GM10266 (cell line): ENCODE results near the gene KCNH3.
A peak's percentile ranks its signal among the peaks of the same experiment; 100 is the strongest.

Experiments
- DNase-seq: peaks from one replicate; pipeline ENCODE4 v3.0.0; 2012; ENCODE audit errors: extremely low spot score
- TF ChIP-seq, protein P1 (sequence below): IDR thresholded peaks from 2 replicates; pipeline ENCODE4 v1.5.1; 2012; ENCODE audit warnings: mild to moderate bottlenecking, low read depth; ENCODE audit not compliant: control insufficient read depth, insufficient read depth; ENCODE audit errors: missing control alignments

The KCNH3 gene

DNA sequence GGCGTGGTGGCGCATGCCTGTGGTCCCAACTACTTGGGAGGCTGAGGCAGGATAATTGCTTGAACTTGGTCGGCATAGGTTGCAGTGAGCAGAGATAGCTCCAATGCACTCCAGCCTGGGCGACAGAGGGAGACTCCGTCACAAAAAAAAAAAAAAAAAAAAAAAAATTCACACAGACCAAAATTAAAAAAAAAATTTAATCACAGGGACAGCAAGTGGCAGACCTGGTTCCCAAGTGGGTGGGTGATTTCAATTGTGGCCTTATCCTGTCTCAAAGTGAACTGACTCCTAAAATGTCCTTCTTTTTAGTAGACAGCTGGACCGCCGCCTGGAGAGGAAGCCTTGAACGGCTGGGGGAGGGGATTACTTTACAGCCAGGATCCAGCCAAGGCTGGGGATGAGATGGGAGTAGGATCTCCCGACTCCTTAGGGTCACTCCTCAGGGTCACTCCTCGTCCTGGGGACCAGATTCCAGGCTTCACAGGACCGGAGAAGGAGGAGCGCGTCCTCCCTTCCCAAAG is 1.5 kb upstream of the KCNH3 start:
- no peak for DNase-seq
- TF ChIP-seq, protein P1, sequence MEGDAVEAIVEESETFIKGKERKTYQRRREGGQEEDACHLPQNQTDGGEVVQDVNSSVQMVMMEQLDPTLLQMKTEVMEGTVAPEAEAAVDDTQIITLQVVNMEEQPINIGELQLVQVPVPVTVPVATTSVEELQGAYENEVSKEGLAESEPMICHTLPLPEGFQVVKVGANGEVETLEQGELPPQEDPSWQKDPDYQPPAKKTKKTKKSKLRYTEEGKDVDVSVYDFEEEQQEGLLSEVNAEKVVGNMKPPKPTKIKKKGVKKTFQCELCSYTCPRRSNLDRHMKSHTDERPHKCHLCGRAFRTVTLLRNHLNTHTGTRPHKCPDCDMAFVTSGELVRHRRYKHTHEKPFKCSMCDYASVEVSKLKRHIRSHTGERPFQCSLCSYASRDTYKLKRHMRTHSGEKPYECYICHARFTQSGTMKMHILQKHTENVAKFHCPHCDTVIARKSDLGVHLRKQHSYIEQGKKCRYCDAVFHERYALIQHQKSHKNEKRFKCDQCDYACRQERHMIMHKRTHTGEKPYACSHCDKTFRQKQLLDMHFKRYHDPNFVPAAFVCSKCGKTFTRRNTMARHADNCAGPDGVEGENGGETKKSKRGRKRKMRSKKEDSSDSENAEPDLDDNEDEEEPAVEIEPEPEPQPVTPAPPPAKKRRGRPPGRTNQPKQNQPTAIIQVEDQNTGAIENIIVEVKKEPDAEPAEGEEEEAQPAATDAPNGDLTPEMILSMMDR = no peak

DNA sequence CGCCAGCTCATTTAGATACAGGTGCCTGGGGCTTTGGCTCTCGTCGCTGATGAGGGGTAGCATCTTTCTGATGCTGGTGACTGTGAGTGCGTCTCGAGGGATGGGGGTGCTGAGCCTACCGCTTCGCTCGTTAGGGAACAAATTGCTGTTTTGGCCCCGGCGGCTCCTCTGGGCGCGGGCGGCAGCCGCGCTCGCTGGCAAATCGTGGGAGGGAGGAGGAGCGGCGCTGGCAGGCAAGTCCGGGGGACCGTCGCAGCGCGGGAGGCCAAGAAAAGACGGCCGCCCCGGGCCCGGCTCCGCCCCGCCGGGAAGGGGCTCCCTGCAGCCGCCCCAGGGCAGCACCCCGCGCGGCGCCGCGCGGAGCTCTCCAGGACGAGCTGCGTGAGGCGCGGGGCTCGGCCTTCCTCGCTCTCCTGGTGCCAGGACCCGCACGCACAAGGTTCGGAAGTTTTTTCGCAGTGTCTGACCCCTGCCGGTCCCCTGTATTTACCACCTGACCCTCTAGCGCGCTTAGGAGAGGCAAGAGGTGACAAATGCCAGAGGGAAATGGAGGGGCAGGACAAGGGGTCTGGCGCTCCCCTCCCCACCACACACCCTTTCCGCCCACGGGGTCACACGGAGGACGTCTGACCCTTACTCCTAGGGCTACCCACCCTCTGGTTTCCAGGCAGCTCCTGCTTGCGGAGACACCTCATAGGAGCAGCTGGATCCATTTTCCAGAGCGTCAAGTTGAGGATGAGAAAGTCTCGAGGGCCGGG is 899 bp upstream of the KCNH3 start:
- DNase-seq = peak; percentile 56
- TF ChIP-seq, protein P1 = peak; percentile 22

DNA sequence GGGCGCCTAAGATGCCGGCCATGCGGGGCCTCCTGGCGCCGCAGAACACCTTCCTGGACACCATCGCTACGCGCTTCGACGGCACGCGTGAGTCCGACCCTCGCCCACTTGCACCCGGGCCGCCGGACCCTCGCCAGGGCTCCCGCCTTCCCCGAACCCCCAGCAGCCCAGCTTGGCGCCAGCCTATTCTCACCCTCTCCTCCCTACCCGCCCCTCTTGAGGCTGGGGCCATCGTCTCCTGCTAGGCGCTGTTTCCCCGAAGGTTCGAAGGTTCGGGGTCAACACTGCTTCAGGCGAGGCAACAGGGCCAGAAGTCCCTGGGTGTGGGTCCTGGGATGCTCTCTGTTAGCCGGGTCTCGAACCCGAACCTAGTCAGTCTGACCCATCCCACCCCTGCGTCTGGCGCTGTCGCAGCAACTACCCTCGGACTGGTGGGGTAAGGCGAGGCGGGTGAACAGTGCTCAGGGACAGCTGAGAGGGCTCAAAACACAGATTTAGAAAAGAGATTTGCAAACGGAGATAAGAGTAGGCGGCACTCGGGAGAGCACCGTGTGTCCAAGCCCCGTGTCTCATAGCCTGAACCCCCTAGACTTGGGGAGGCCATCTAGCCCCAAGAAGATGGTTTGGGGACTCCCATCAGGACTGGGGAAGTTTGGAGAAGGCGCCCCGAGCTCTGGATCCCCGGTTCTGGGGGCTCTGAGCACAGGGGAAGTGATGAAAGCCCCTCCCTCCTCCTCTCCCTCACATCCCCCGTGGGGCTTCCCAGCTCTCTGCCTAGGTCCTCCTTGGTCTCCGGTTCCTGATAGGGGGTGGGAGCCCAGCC is 787 bp downstream of the KCNH3 start:
- DNase-seq = peak; percentile 74
- TF ChIP-seq, protein P1 = no peak

DNA sequence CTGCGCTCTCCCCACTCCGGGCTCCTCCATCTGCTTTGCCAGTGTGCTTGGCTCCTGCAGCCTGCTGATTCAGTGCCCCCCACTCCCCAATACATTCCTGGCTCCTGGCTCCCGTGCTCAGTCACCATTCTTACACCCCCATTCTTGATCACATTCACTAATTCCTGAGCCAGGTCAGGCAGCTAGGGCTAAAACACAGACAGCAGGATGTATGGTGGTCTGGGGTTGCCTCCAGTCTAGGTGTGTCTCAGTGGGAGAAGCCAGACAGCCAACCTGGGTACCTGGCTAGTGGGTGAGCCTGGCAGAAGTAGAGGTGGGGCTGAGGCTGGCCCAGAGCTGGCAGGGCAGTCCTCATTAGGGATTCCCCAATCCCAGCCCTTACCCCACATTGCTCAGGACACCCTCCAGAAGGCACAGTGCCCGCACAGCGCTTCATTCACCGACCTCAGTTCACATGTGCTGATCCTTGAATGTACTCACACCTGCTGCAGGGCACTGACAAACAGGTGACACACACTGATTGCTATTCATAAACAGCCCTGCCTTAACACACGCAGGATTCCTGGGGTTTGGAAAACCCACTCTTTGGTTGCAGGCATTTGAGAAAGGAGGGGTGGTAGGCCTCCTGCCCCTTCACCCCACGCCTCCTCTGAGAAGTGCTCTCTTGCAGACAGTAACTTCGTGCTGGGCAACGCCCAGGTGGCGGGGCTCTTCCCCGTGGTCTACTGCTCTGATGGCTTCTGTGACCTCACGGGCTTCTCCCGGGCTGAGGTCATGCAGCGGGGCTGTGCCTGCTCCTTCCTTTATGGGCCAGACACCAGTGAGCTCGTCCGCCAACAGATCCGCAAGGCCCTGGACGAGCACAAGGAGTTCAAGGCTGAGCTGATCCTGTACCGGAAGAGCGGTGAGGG is 1.7 kb downstream of the KCNH3 start:
- peak; percentile 36 for DNase-seq

DNA sequence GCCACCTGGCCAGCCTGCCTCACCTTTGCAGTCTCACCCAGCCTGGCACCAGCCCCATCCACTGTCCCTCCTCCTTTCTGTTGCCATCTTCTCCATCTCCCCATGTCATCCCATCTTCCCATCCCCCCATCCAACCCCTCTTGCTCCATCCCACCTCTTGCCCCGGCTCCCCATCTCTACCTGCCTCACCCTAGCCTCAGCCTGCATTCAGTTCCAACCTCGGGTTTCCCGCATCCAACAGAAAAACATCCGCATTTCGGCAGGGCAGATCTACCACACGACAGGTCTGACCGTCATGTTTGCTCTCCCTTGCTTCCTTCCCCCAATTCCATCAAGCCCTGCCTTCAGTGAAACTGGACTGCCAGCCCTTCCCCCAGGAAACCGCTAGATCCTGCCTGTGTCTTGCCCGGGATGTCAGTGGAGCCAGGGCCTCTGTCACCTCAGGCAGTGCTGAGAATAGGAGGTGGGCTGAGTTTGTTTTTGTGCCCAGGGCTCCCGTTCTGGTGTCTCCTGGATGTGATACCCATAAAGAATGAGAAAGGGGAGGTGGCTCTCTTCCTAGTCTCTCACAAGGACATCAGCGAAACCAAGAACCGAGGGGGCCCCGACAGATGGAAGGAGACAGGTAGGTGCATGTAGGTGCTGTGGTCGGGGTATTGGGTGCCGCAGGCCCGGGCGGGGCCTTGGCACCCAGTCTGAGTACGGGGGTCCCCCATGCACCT is 2.5 kb downstream of the KCNH3 start:
- peak; percentile 32 for DNase-seq
- TF ChIP-seq, protein P1 = no peak

More for the DNA sequence above, 1.7 kb downstream of the KCNH3 start:
- TF ChIP-seq, protein P1 = no peak

DNA sequence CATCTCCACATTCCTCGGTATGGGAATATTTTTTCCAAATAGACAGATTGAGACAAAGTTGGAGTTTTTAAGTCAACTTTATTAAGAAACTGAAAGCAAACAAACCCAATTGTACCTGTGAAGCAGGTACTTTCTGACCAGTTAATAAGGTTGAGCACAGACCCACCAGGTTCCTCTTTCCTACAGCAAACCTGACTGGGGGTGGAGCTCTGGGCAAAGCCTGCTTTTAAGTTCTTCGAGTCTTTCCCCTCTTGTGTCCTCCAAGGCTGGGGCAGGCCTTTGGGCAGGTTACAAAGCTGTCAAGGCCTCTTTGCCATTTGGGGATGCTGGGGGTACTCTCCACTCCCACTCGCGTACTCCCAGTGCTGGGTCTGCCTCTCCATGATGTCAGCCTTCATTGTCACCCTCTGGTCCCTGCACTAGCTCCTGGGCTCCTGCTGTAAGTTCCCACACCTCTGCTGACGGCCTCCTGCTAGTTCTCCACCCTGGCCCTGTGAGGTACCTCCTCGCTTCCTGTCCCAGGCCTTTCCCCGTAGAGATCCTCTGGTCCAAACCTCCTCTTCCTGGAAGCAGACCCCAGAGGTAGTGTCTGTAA is 3.2 kb downstream of the KCNH3 start:
- DNase-seq = peak; percentile 21

More for the DNA sequence above, 3.2 kb downstream of the KCNH3 start:
- TF ChIP-seq, protein P1 = no peak
